Astrocyte (in vitro differentiated cells and primary cell): Measurements from ENCODE around the gene DSC3. TPM values are rescaled to one million over a fixed set of nuclear protein-coding genes. Genes with fewer than 3 reads are reported as not detected.

ENCODE experiments used
- DNase-seq: peaks from one replicate; pipeline ENCODE4 v3.0.0-alpha.2; 2010; ENCODE audit warnings: low read depth
- FAIRE-seq: peaks from 2 replicates; lab custom pipeline; 2011; peaks lifted over from hg19 to GRCh38; lab: Jason Lieb, UNC
- H2AFZ ChIP-seq: 2 replicates; pipeline ENCODE4 v1.6.0; 2012; ENCODE audit warnings: low read depth, low read length, inconsistent platforms
- H3K27ac ChIP-seq: 2 replicates; pipeline ENCODE4 v1.5.1; 2011; ENCODE audit warnings: low read depth, low read length, inconsistent platforms
- H3K27me3 ChIP-seq: 2 replicates; pipeline ENCODE4 v1.6.0; 2011; ENCODE audit warnings: low read length, inconsistent platforms; ENCODE audit not compliant: insufficient read depth
- H3K36me3 ChIP-seq: 2 replicates; pipeline ENCODE4 v1.5.1; 2011; ENCODE audit warnings: low read length, inconsistent platforms; ENCODE audit not compliant: insufficient read depth
- H3K4me1 ChIP-seq: 2 replicates; pipeline ENCODE4 v1.5.1; 2011; ENCODE audit warnings: low read length, inconsistent platforms; ENCODE audit not compliant: insufficient read depth
- H3K4me2 ChIP-seq: 2 replicates; pipeline ENCODE4 v1.6.0; 2012; ENCODE audit warnings: low read length, inconsistent platforms
- H3K4me3 ChIP-seq: 2 replicates; pipeline ENCODE4 v1.5.1; 2011; ENCODE audit warnings: low read depth, mild to moderate bottlenecking, low read length, inconsistent platforms; ENCODE audit not compliant: insufficient read depth
- H3K79me2 ChIP-seq: 2 replicates; pipeline ENCODE4 v1.6.0; 2012; ENCODE audit warnings: mild to moderate bottlenecking, low read length, inconsistent platforms; ENCODE audit not compliant: insufficient read depth
- H3K9ac ChIP-seq: 2 replicates; pipeline ENCODE4 v1.6.0; 2012; ENCODE audit warnings: mild to moderate bottlenecking, low read length, inconsistent platforms
- H3K9me3 ChIP-seq: 2 replicates; pipeline ENCODE4 v1.5.1; 2012; ENCODE audit warnings: low read depth, mild to moderate bottlenecking, low read length, inconsistent platforms; ENCODE audit not compliant: insufficient read depth
- H4K20me1 ChIP-seq: 2 replicates; pipeline ENCODE4 v1.6.0; 2012; ENCODE audit warnings: low read length, inconsistent platforms; ENCODE audit not compliant: insufficient read depth
- H3K27ac Mint-ChIP-seq: one replicate; pipeline ENCODE4 v1.8.0; 2021; ENCODE audit warnings: mild to moderate bottlenecking, mixed read lengths; ENCODE audit not compliant: unreplicated experiment
- H3K27me3 Mint-ChIP-seq: one replicate; pipeline ENCODE4 v1.8.0; 2021; ENCODE audit warnings: low read depth, mixed read lengths; ENCODE audit not compliant: unreplicated experiment
- H3K36me3 Mint-ChIP-seq: one replicate; pipeline ENCODE4 v1.8.0; 2021; ENCODE audit warnings: low read depth, mixed read lengths; ENCODE audit not compliant: unreplicated experiment
- H3K4me1 Mint-ChIP-seq: one replicate; pipeline ENCODE4 v1.8.0; 2021; ENCODE audit warnings: low read depth, mixed read lengths; ENCODE audit not compliant: unreplicated experiment
- H3K4me3 Mint-ChIP-seq: one replicate; pipeline ENCODE4 v1.8.0; 2021; ENCODE audit warnings: mild to moderate bottlenecking, moderate library complexity, mixed read lengths; ENCODE audit not compliant: unreplicated experiment
- H3K9me3 Mint-ChIP-seq: one replicate; pipeline ENCODE4 v1.8.0; 2021; ENCODE audit warnings: mild to moderate bottlenecking, mixed read lengths; ENCODE audit not compliant: unreplicated experiment
- CTCF ChIP-seq: IDR thresholded peaks from 2 replicates; pipeline ENCODE4 v1.5.1; 2011; ENCODE audit warnings: low read depth, mild to moderate bottlenecking, inconsistent platforms, low read length, moderate library complexity; ENCODE audit not compliant: insufficient read depth
- EZH2 ChIP-seq: IDR thresholded peaks from 2 replicates; pipeline ENCODE4 v1.6.1; 2012; ENCODE audit warnings: mild to moderate bottlenecking, low read length, inconsistent platforms; ENCODE audit not compliant: insufficient read depth
- total RNA-seq: library from RNA; stranded (reverse); gene quantifications from 2 replicates; pipeline ENCODE4 v1.2.1, GENCODE V29; 2021

DSC3 gene
- total RNA-seq, 1 donor from 2014 or later = 5.2 TPM

- Histone ChIP-seq H2AFZ (no peak overlapping the region), H3K4me1 (no peaks in the 10 kb centered on the region), H3K79me2 (no peaks in the 10 kb centered on the region), H4K20me1 (no peaks in the 10 kb centered on the region), H3K36me3 (no peaks in the 10 kb centered on the region), H3K4me3 (no peak overlapping the region), H3K27me3 (no peaks in the 10 kb centered on the region), H3K4me2 (no peak overlapping the region), H3K27ac (no peak overlapping the region), H3K9ac (no peak overlapping the region), H3K9me3 (no peaks in the 10 kb centered on the region)
- H3K4me1 Mint-ChIP-seq = no peaks in the 10 kb centered on the region
- no peaks in the 10 kb centered on the region for H3K36me3 Mint-ChIP-seq
- DNase-seq (no peak), FAIRE-seq (no peak)
- no peak overlapping the region for H3K27ac Mint-ChIP-seq
- H3K4me3 Mint-ChIP-seq = no peak overlapping the region
- TF ChIP-seq CTCF (no peak), EZH2 (no peak)
- H3K9me3 Mint-ChIP-seq = peaks cover 6% of the 10 kb centered on the region
- H3K27me3 Mint-ChIP-seq = no peaks in the 10 kb centered on the region
These were observed 97.6 kb downstream of the DSC3 start for GRCh38 chr18:30944773-30945417.

- Mint-ChIP-seq H3K4me1 (no peaks in the 10 kb centered on the region), H3K9me3 (peaks cover 6% of the 10 kb centered on the region), H3K27ac (no peak overlapping the region), H3K27me3 (no peaks in the 10 kb centered on the region), H3K36me3 (no peaks in the 10 kb centered on the region), H3K4me3 (no peak overlapping the region)
- Histone ChIP-seq H3K4me2 (no peak overlapping the region), H3K9ac (no peak overlapping the region), H3K9me3 (no peaks in the 10 kb centered on the region), H3K27me3 (no peaks in the 10 kb centered on the region), H3K4me3 (no peak overlapping the region), H4K20me1 (no peaks in the 10 kb centered on the region), H3K36me3 (no peaks in the 10 kb centered on the region), H2AFZ (no peak overlapping the region), H3K4me1 (no peaks in the 10 kb centered on the region), H3K79me2 (no peaks in the 10 kb centered on the region), H3K27ac (no peak overlapping the region)
- FAIRE-seq = no peak
- no peak for DNase-seq
- TF ChIP-seq CTCF (no peak), EZH2 (no peak)
These were observed 101.5 kb downstream of the DSC3 start for GRCh38 chr18:30940952-30941539.

Other genes with a start within 250 kb of the DSC3 start
- gene DSC2, start 59.7 kb upstream of the DSC3 start, total RNA-seq = 39.4 and 48.7 TPM in 2 replicates
- 0.18 and 0.43 TPM in 2 replicates for gene DSC1, start 120.1 kb upstream of the DSC3 start, total RNA-seq